Measurements from ENCODE around the gene BATF2.

BATF2 gene, protein sequence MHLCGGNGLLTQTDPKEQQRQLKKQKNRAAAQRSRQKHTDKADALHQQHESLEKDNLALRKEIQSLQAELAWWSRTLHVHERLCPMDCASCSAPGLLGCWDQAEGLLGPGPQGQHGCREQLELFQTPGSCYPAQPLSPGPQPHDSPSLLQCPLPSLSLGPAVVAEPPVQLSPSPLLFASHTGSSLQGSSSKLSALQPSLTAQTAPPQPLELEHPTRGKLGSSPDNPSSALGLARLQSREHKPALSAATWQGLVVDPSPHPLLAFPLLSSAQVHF

DNA sequence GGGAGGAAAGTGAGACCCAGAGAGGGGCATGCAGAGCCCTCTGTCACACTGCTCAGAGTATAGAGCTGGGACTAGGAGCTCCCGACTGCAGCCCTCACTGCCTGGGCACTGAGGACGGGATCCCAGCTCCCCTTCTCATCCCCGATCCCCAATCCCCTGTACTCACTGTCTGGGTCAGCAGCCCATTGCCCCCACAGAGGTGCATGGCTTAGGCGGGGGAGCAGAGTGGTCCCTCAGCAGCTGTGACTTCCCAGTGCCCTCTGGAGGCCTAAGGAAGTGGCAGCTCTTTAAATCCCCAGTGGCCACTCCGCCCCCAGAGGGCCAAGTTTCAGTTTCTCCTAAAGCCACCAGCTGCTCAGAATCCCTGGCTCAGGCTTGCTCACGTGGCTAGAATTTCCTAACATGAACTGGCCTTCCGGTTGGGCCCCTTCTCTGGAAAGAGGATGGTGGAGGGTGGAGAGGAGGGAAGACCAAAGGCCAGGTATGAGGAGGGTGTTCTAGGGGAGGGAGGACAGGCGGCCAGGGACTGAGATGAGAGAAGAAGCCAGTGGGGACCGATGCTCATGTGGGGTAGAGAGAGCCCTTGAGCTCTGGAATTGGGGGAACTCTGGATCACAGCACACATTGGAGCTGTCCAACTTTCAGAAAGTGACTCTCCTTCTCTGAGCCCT is at the start of gene BATF2:
Gene BATF2 (minus strand): TSS at position 262 of the 671 bp plus-strand sequence. CDS start 57 bp downstream, at position 205.
- TF ChIP-seq CTCF (IDR thresholded peaks at IDR 0.05; ENCODE audit: low read length, missing control alignments): peak; percentile 45
- peak; percentile 82 for DNase-seq (ENCODE audit: low read depth)
- H3K4me3 ChIP-seq (replicated peaks; ENCODE audit: low read depth, low read length): peak within 1 kb of the TSS; percentile 42

DNA sequence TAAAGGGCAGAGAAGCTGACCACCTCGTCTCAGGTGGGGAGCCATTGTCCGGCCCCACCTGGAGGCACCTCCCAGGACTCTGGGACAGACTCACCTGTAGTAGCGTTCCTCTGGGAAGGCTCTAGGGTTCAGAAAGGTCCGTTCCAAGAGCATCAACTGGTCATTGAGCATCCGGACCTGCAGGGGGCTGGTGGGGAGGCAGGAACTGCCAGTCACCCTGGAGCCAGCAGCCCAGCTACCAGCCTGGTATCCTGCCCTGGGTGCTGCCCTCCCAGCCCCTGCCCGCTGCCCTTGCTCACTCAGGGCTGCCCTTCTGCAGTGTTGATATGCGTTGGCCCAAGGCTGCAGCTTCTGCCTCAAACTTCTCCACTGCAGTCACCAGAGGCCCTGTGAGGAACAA is 49.0 kb upstream of the BATF2 start:
- no peak for TF ChIP-seq CTCF (IDR thresholded peaks at IDR 0.05; ENCODE audit: low read length, missing control alignments)
- H3K4me3 ChIP-seq (replicated peaks; ENCODE audit: low read depth, low read length): no peak overlapping the region
- DNase-seq (ENCODE audit: low read depth): no peak

DNA sequence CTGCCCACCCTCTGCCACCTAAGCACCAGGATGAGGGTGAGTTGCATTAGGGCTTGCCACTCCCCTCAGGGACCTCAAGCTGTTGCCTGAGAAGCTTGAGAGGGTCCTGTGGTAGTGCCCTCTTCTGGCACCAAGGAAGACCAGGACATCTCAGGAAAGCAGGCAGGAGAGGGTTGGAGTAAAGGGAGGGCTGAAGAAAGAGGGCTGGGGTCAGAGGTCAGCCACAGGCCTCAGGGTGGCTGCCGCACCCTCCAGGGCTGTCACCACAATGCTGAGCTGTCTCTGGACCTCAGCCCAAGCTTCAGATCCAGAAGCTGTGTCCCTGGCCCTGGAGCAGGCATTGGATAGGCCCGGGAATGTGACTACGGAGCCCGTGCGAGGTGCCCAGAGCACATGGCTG is 48.3 kb upstream of the BATF2 start:
- no peak for TF ChIP-seq CTCF (IDR thresholded peaks at IDR 0.05; ENCODE audit: low read length, missing control alignments)
- no peak for DNase-seq (ENCODE audit: low read depth)
- no peak overlapping the region for H3K4me3 ChIP-seq (replicated peaks; ENCODE audit: low read depth, low read length)

DNA sequence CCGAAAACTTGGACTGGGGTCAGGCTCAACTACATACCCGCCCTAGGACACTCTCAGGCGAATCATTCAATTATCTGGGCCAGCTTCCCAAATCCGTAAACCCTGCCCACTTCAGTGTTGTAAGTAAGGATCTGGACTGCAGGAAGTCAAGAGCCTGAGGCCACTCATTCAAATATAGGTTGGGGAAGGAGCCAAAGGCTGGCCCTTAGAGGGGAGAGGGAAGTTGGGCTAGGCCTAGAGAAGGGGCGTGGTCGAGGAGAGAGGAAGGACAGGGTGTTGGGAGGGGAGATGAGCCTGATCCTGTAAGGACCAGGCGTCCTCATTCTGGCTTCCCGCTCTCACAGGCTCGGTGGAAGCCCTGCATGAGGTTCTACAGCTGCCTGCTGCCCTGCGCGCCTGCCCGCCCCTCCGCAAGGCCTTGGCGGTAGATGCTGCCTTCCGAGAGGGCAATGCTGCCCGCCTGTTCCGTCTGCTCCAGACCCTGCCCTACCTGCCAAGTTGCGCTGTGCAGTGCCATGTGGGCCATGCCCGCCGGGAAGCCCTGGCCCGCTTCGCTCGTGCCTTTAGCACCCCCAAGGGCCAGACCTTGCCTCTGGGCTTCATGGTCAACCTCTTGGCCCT is 47.2 kb upstream of the BATF2 start:
- no peak for TF ChIP-seq CTCF (IDR thresholded peaks at IDR 0.05; ENCODE audit: low read length, missing control alignments)
- H3K4me3 ChIP-seq (replicated peaks; ENCODE audit: low read depth, low read length): no peak overlapping the region
- peak; percentile 31 for DNase-seq (ENCODE audit: low read depth)

DNA sequence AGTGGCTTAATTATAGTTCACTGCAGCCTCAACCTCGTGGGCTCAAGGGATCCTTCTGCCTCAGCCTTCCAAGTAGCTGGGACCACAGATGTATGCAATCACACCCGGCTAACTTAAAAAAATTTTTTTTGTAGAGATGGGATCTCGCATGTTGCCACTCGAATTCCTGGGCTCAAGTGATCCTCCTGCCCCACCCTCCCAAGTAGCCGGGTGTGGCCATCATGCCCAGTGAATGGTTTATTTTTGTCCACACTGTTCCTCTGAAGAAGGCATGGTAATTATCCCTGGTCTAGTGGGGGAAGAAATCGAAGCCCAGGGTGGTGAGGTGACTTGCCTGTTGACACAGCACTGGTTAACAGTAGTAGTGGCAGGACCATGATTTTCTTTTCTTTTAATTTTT is 46.1 kb upstream of the BATF2 start:
- TF ChIP-seq CTCF (IDR thresholded peaks at IDR 0.05; ENCODE audit: low read length, missing control alignments): no peak
- H3K4me3 ChIP-seq (replicated peaks; ENCODE audit: low read depth, low read length): no peak overlapping the region
- DNase-seq (ENCODE audit: low read depth): no peak

- TF ChIP-seq CTCF (IDR thresholded peaks at IDR 0.05; ENCODE audit: low read length, missing control alignments): no peak
- peak; percentile 92 for DNase-seq (ENCODE audit: low read depth)
- H3K4me3 ChIP-seq (replicated peaks; ENCODE audit: low read depth, low read length): peak within 1 kb of the TSS; percentile 66
Measured at GRCh38 chr11:65040847-65041622, 44.3 kb upstream of the BATF2 start, which contains the start of gene SAC3D1. SAC3D1 (plus strand) TSS chr11:65041210; CDS start chr11:65041293, 83 bp downstream.
